Astrocyte of the cerebellum (primary cell): ENCODE results near the gene GYS2.

Experiments
- DNase-seq: peaks from one replicate; pipeline ENCODE4 v3.0.0-alpha.2; 2011; ENCODE audit warnings: low read depth
- H3K4me3 ChIP-seq: 2 replicates; pipeline ENCODE4 v1.5.1; 2011; ENCODE audit warnings: mild to moderate bottlenecking, low read depth, low read length, moderate library complexity
- in situ Hi-C: cut with HindIII; loops from 2 replicates; pipeline ENCODE4 v1.10.0; 2017; ENCODE audit warnings: low sequenced_read_pairs
- TF ChIP-seq, protein P1 (sequence below): IDR thresholded peaks from 2 replicates; pipeline ENCODE4 v1.5.1; 2012; ENCODE audit warnings: low read length, low read depth, moderate library complexity, mild to moderate bottlenecking; ENCODE audit errors: missing control alignments

Gene GYS2

GRCh38 chr12:21502164-21502496, 102.5 kb downstream of the GYS2 start:
- peak overlapping the region; percentile 88 for H3K4me3 ChIP-seq
- in situ Hi-C loops = no loop called here
- DNase-seq = no peak
- TF ChIP-seq, protein P1, sequence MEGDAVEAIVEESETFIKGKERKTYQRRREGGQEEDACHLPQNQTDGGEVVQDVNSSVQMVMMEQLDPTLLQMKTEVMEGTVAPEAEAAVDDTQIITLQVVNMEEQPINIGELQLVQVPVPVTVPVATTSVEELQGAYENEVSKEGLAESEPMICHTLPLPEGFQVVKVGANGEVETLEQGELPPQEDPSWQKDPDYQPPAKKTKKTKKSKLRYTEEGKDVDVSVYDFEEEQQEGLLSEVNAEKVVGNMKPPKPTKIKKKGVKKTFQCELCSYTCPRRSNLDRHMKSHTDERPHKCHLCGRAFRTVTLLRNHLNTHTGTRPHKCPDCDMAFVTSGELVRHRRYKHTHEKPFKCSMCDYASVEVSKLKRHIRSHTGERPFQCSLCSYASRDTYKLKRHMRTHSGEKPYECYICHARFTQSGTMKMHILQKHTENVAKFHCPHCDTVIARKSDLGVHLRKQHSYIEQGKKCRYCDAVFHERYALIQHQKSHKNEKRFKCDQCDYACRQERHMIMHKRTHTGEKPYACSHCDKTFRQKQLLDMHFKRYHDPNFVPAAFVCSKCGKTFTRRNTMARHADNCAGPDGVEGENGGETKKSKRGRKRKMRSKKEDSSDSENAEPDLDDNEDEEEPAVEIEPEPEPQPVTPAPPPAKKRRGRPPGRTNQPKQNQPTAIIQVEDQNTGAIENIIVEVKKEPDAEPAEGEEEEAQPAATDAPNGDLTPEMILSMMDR = no peak

GRCh38 chr12:21501258-21502163, 103.1 kb downstream of the GYS2 start, which contains the start of the genes GOLT1B and RECQL:
TSS of gene GOLT1B (plus strand) at chr12:21501789. CDS start at chr12:21501924, 135 bp downstream.
TSS of gene RECQL (minus strand) at chr12:21501635. CDS start at chr12:21499570, 2,065 bp downstream.
- peak; percentile 98 for DNase-seq
- in situ Hi-C loops = no loop called here
- TF ChIP-seq, protein P1 = no peak
- peak within 1 kb of the TSS; percentile 88 for H3K4me3 ChIP-seq

DNA sequence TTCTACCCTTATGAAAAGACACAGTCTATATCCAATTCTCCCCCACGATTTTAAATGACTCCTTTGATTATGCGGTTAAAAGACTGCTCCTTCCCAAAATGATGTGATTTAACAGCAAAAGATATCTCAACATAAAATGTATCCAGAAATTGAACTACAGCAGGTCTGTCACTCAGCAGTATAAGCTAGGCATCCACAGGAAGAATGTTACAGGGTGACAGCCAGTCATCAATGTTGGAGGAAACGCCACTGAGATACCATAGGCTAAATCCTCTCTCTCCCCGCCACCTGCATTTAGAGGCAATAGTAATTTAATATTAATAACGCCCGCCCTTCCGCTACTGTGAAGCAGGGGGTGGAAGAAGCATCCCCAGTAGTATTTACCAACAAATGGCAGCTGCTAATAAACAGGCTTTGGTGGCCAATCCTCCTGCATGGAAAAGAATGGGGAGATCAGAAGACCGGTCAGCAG, 103.8 kb downstream of the GYS2 start:
- in situ Hi-C loops = no loop called here
- DNase-seq = no peak
- H3K4me3 ChIP-seq = peak overlapping the region; percentile 88
- TF ChIP-seq, protein P1 = no peak

DNA sequence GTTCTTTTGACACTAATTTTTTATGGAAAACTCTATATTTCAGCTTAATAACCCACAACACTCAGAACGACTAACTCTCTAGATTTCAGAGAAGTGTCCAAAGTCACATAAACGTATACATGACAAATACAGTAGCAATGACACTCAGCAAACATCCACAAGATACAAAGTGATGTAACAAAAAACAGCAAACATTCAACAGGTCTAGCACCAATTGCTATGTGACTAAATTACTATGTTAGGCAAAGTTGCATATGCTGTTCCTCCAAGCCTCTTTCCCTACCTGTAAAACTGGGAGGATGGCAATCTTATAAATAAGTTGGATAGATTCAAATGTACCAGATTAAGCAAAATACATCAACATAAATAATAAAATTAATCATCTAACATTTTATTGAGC, 104.9 kb downstream of the GYS2 start:
- TF ChIP-seq, protein P1 = no peak
- no peak overlapping the region for H3K4me3 ChIP-seq
- no peak for DNase-seq
- in situ Hi-C loops = no loop called here
